Measurements from ENCODE around the gene DEGS2. TPM values are rescaled to one million over a fixed set of nuclear protein-coding genes. Genes with fewer than 3 reads are reported as not detected.

The DEGS2 gene
- total RNA-seq, 2 donors from 2014 or later: 0.30 TPM; not detected in 1

- Mint-ChIP-seq H3K4me3 (no peak overlapping the region), H3K4me1 (peaks cover 14% of the 10 kb centered on the region), H3K27me3 (no peaks in the 10 kb centered on the region), H3K27ac (peak overlapping the region; percentile 75), H3K36me3 (ENCODE audit: low read depth) (no peaks in the 10 kb centered on the region)
- no peak for ATAC-seq
- H3K9me3 ChIP-seq (ENCODE audit: control insufficient read depth, low read length, poor library complexity, severe bottlenecking): no peaks in the 10 kb centered on the region
- DNase-seq: no peak
These were observed 18.3 kb downstream of the DEGS2 start for GRCh38 chr14:100141098-100141497.

DNA sequence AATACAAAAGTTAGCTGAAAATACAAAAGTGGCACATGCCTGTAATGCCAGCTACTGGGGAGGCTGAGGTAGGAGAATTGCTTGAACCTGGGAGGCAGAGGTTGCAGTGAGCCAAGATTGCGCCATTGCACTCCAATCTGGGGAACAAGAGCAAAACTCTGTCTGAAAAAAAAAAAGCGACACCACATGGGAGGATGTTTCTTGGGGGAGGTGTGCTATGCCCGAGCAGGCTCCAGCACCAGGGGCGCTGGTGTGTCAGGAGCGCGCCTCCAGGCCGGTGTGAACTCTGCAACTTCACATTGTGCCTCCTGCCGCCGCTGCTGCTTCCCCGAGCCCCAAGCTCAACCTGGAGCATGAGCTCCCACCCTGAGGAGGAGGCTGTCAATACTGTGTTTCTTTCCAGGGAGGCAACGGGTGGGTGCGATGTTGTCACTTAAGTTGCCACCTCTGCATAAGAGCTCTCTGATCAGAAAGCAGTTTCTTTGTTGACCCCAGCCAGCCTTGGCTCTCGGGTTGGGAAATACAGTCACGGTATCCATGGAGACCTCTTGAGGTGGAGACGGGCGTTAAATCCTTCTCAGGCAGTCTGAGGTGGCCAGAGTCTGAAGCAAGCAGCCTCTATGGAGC lies 18.9 kb downstream of the DEGS2 start:
- Mint-ChIP-seq H3K36me3 (ENCODE audit: low read depth) (no peaks in the 10 kb centered on the region), H3K27ac (peak overlapping the region; percentile 75), H3K4me1 (peaks cover 12% of the 10 kb centered on the region), H3K4me3 (no peak overlapping the region), H3K27me3 (no peaks in the 10 kb centered on the region)
- DNase-seq (no peak), ATAC-seq (no peak)
- H3K9me3 ChIP-seq (ENCODE audit: control insufficient read depth, low read length, poor library complexity, severe bottlenecking): no peaks in the 10 kb centered on the region

GRCh38 chr14:100138955-100139354 lies 20.5 kb downstream of the DEGS2 start:
- H3K36me3 Mint-ChIP-seq (ENCODE audit: low read depth): no peaks in the 10 kb centered on the region
- H3K27ac Mint-ChIP-seq: no peak overlapping the region
- H3K4me1 Mint-ChIP-seq: peaks cover 13% of the 10 kb centered on the region
- no peaks in the 10 kb centered on the region for H3K27me3 Mint-ChIP-seq
- no peaks in the 10 kb centered on the region for H3K9me3 ChIP-seq (ENCODE audit: control insufficient read depth, low read length, poor library complexity, severe bottlenecking)
- DNase-seq (no peak), ATAC-seq (no peak)
- no peak overlapping the region for H3K4me3 Mint-ChIP-seq

GRCh38 chr14:100138082-100138787 lies 21.2 kb downstream of the DEGS2 start:
- ATAC-seq (no peak), DNase-seq (no peak)
- Mint-ChIP-seq H3K27me3 (no peaks in the 10 kb centered on the region), H3K4me1 (peaks cover 12% of the 10 kb centered on the region), H3K36me3 (ENCODE audit: low read depth) (no peaks in the 10 kb centered on the region), H3K4me3 (no peak overlapping the region), H3K27ac (peak overlapping the region; percentile 34)
- no peaks in the 10 kb centered on the region for H3K9me3 ChIP-seq (ENCODE audit: control insufficient read depth, low read length, poor library complexity, severe bottlenecking)

- H3K27me3 Mint-ChIP-seq: no peaks in the 10 kb centered on the region
- H3K4me1 Mint-ChIP-seq: peaks cover 12% of the 10 kb centered on the region
- no peak overlapping the region for H3K4me3 Mint-ChIP-seq
- H3K9me3 ChIP-seq (ENCODE audit: control insufficient read depth, low read length, poor library complexity, severe bottlenecking): no peaks in the 10 kb centered on the region
- H3K27ac Mint-ChIP-seq: peak overlapping the region; percentile 81
- DNase-seq (no peak), ATAC-seq (no peak)
- no peaks in the 10 kb centered on the region for H3K36me3 Mint-ChIP-seq (ENCODE audit: low read depth)
These were observed 22.3 kb downstream of the DEGS2 start for GRCh38 chr14:100137173-100137572.

DNA sequence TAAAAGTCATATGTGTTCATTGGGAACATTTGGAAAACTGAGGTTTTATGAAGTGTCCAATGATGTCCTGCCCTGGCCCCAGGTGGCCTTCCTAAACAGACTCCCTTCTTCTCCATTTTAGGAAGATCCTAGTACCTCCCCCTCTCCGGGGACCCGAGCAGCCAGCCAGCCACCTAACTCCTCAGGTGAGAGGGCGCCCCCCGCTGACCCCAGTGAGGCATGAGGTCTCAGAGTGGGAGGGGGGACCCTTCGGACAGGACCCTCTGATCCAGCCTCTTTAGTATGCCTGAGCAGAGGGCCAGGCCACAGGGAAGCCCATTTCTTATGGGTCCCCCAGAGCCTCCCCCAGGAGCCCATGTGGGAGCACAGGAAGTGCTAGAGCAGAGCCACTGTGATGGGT lies 23.7 kb downstream of the DEGS2 start:
- peaks cover 11% of the 10 kb centered on the region for H3K4me1 Mint-ChIP-seq
- H3K27ac Mint-ChIP-seq: peak overlapping the region; percentile 81
- no peak for ATAC-seq
- H3K9me3 ChIP-seq (ENCODE audit: control insufficient read depth, low read length, poor library complexity, severe bottlenecking): no peaks in the 10 kb centered on the region
- peaks cover 2% of the 10 kb centered on the region for H3K36me3 Mint-ChIP-seq (ENCODE audit: low read depth)
- H3K4me3 Mint-ChIP-seq: no peak overlapping the region
- no peaks in the 10 kb centered on the region for H3K27me3 Mint-ChIP-seq
- DNase-seq: no peak

DNA sequence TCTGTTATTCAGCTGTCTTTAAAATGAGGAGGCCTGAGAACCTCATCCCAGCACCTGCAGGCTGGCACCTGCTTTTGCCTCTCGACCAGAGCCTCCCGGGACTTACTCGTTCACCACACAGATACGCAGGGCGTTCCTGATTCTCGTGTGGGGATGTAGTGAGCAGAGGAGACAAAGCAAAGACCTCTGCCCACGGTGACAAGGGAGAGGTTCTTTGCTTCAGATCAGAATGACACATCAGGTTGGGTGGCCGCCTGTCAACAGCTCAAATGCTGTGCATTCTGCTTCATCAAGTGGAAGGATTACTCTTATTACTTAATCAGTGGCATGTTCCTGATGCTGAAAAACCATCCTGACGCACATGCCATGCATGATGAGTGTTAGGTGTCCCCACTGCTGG lies 24.4 kb downstream of the DEGS2 start:
- peaks cover 12% of the 10 kb centered on the region for H3K4me1 Mint-ChIP-seq
- no peaks in the 10 kb centered on the region for H3K9me3 ChIP-seq (ENCODE audit: control insufficient read depth, low read length, poor library complexity, severe bottlenecking)
- H3K27me3 Mint-ChIP-seq: no peaks in the 10 kb centered on the region
- H3K4me3 Mint-ChIP-seq: no peak overlapping the region
- DNase-seq (no peak), ATAC-seq (no peak)
- peak overlapping the region; percentile 27 for H3K27ac Mint-ChIP-seq
- H3K36me3 Mint-ChIP-seq (ENCODE audit: low read depth): peaks cover 3% of the 10 kb centered on the region

- Mint-ChIP-seq H3K36me3 (ENCODE audit: low read depth) (peaks cover 5% of the 10 kb centered on the region), H3K27ac (peak overlapping the region; percentile 27), H3K4me1 (peaks cover 11% of the 10 kb centered on the region)
These were observed 24.9 kb downstream of the DEGS2 start for GRCh38 chr14:100134586-100134985.

GRCh38 chr14:100132903-100133510 lies 26.4 kb downstream of the DEGS2 start:
- no peak overlapping the region for H3K27ac Mint-ChIP-seq
- H3K27me3 Mint-ChIP-seq: no peaks in the 10 kb centered on the region
- ATAC-seq: no peak
- no peaks in the 10 kb centered on the region for H3K9me3 ChIP-seq (ENCODE audit: control insufficient read depth, low read length, poor library complexity, severe bottlenecking)
- no peak for DNase-seq
- peaks cover 5% of the 10 kb centered on the region for H3K36me3 Mint-ChIP-seq (ENCODE audit: low read depth)
- H3K4me3 Mint-ChIP-seq: no peak overlapping the region
- peaks cover 6% of the 10 kb centered on the region for H3K4me1 Mint-ChIP-seq

More at GRCh38 chr14:100134586-100134985, 24.9 kb downstream of the DEGS2 start:
- ATAC-seq (no peak), DNase-seq (no peak)
- no peaks in the 10 kb centered on the region for H3K27me3 Mint-ChIP-seq
- no peaks in the 10 kb centered on the region for H3K9me3 ChIP-seq (ENCODE audit: control insufficient read depth, low read length, poor library complexity, severe bottlenecking)
- H3K4me3 Mint-ChIP-seq: no peak overlapping the region

- Mint-ChIP-seq H3K36me3 (ENCODE audit: low read depth) (peaks cover 7% of the 10 kb centered on the region), H3K27ac (peak overlapping the region; percentile 82), H3K27me3 (no peaks in the 10 kb centered on the region), H3K4me1 (peaks cover 6% of the 10 kb centered on the region), H3K4me3 (no peak overlapping the region)
- no peak for ATAC-seq
- DNase-seq: no peak
- no peaks in the 10 kb centered on the region for H3K9me3 ChIP-seq (ENCODE audit: control insufficient read depth, low read length, poor library complexity, severe bottlenecking)
These were observed 27.1 kb downstream of the DEGS2 start for GRCh38 chr14:100132161-100132902.

DNA sequence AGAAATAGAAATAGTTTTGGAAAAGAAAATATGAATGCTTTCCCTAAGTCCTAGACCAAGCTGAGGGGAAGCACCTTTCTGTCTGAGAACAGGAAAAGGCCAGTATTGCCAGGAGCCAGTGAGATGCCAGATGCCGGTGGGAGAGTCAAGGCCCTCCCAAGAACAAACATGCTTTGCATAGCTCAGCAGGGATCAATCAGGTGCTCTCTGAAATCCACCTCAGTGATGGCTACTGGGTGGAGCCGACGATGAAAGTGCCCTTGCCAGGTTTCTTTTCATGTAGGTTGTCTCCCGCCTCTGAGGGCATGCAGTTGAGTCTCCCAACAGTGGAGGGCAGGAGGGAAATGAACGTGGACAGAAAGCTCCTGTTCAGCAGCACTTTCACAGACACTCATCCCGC lies 28.3 kb downstream of the DEGS2 start:
- ATAC-seq (no peak), DNase-seq (no peak)
- peaks cover 7% of the 10 kb centered on the region for H3K36me3 Mint-ChIP-seq (ENCODE audit: low read depth)
- H3K4me1 Mint-ChIP-seq: peaks cover 6% of the 10 kb centered on the region
- H3K27me3 Mint-ChIP-seq: no peaks in the 10 kb centered on the region
- H3K27ac Mint-ChIP-seq: peak overlapping the region; percentile 82
- no peaks in the 10 kb centered on the region for H3K9me3 ChIP-seq (ENCODE audit: control insufficient read depth, low read length, poor library complexity, severe bottlenecking)
- H3K4me3 Mint-ChIP-seq: no peak overlapping the region

GRCh38 chr14:100130521-100130920 lies 28.9 kb downstream of the DEGS2 start:
- peaks cover 6% of the 10 kb centered on the region for H3K4me1 Mint-ChIP-seq
- H3K36me3 Mint-ChIP-seq (ENCODE audit: low read depth): peaks cover 7% of the 10 kb centered on the region
- H3K27me3 Mint-ChIP-seq: no peaks in the 10 kb centered on the region
- H3K9me3 ChIP-seq (ENCODE audit: control insufficient read depth, low read length, poor library complexity, severe bottlenecking): no peaks in the 10 kb centered on the region
- H3K27ac Mint-ChIP-seq: peak overlapping the region; percentile 82
- H3K4me3 Mint-ChIP-seq: no peak overlapping the region
- no peak for ATAC-seq
- no peak for DNase-seq

GRCh38 chr14:100129161-100129589 lies 30.3 kb downstream of the DEGS2 start:
- Mint-ChIP-seq H3K4me3 (no peak overlapping the region), H3K27ac (peak overlapping the region; percentile 82), H3K36me3 (ENCODE audit: low read depth) (peaks cover 12% of the 10 kb centered on the region), H3K4me1 (peaks cover 6% of the 10 kb centered on the region), H3K27me3 (no peaks in the 10 kb centered on the region)
- H3K9me3 ChIP-seq (ENCODE audit: control insufficient read depth, low read length, poor library complexity, severe bottlenecking): no peaks in the 10 kb centered on the region
- DNase-seq (no peak), ATAC-seq (no peak)
